SJSA1 (cell line): ENCODE measurements around the gene NDP. TPM values are rescaled to one million over a fixed set of nuclear protein-coding genes. Genes with fewer than 3 reads are reported as not detected.

ENCODE experiments used
- total RNA-seq: library from RNA; depleted of rRNA; stranded (reverse); fragments of >200 nt; shearing (Covaris generic); gene quantifications from 2 replicates; pipeline ENCODE4 v1.2.3, GENCODE V29; 2014; rRNA removed

NDP gene
- total RNA-seq, 1 experiment from 2014 or later, result 1.6 TPM

Other genes with a start within 250 kb of the NDP start
- gene MAOB, start 90.9 kb downstream of the NDP start, total RNA-seq, result not detected in 2 replicates